ENCODE measurements around the gene TSHR.

The TSHR gene

DNA sequence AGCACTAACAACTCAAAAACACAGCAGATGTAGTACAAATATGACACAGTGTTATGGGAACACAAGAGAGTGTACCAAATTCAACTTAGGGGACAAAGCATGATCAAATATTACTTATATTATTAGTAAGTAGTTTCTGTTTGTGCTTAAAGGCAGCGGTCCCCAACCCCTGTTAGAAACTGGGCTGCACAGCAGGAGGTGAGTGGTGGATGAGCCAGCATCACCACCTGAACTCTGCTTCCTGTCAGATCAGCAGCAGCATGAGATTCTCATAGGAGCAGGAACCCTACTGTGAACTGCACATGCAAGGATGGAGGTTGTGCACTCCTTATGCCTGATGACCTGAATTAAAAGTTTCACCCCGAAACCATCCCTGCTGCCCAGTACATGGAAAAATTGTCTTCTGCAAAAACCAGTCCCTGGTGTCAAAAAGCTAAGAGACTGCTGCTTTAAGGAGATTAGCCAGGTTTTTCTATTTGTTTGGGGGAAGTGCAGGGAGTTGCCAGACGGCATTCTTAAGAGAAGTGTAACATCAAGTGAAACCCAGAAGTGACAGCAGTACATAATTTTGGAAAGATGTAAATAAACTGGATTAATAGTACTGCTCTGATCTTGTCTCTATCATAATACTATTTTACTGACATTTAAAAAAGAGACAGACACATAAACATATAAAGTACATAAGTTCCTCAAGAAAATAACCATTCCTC is 238.7 kb downstream of the TSHR start:
- DNase-seq = no peak
